ENCODE data around the gene VSX2. TPM values are rescaled to one million over a fixed set of nuclear protein-coding genes. Genes with fewer than 3 reads are reported as not detected.

Gene VSX2
- total and polyA plus RNA-seq, 2 experiments from 2014 or later = not detected

DNA sequence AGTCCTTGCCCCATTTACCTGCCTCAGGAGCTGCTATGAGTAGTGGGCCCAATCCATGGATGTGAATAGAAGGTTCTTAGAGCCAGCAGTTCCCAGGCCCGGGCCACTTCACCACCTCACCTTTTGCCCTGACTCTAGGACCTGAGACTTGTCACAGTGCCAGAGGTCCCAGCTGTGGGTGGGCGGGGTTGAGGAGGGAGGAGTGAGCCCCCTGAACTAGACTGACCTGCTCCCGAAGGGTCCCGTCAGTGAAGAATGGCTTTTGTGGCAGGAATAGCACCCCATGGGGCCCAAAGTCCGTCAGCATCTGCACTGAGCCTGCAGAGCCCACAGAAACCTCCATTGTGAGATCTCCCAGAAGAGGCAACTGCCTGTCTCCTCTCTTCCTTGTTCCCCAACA is 50.6 kb downstream of the VSX2 start:
- Histone ChIP-seq H3K9me3 (ENCODE audit: low read depth) (no peaks in the 10 kb centered on the region), H3K27ac (no peak overlapping the region), H3K4me1 (ENCODE audit: low read depth) (no peaks in the 10 kb centered on the region), H3K27me3 (no peaks in the 10 kb centered on the region), H3K4me3 (no peak overlapping the region), H3K36me3 (peaks cover 56% of the 10 kb centered on the region)
- TF ChIP-seq, protein P1, sequence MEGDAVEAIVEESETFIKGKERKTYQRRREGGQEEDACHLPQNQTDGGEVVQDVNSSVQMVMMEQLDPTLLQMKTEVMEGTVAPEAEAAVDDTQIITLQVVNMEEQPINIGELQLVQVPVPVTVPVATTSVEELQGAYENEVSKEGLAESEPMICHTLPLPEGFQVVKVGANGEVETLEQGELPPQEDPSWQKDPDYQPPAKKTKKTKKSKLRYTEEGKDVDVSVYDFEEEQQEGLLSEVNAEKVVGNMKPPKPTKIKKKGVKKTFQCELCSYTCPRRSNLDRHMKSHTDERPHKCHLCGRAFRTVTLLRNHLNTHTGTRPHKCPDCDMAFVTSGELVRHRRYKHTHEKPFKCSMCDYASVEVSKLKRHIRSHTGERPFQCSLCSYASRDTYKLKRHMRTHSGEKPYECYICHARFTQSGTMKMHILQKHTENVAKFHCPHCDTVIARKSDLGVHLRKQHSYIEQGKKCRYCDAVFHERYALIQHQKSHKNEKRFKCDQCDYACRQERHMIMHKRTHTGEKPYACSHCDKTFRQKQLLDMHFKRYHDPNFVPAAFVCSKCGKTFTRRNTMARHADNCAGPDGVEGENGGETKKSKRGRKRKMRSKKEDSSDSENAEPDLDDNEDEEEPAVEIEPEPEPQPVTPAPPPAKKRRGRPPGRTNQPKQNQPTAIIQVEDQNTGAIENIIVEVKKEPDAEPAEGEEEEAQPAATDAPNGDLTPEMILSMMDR (IDR thresholded peaks at IDR 0.05; ENCODE audit: low read depth, low read length) = no peak
- no peak for DNase-seq (ENCODE audit: low read depth in 1 of 2, low spot score in 1 of 2)

DNA sequence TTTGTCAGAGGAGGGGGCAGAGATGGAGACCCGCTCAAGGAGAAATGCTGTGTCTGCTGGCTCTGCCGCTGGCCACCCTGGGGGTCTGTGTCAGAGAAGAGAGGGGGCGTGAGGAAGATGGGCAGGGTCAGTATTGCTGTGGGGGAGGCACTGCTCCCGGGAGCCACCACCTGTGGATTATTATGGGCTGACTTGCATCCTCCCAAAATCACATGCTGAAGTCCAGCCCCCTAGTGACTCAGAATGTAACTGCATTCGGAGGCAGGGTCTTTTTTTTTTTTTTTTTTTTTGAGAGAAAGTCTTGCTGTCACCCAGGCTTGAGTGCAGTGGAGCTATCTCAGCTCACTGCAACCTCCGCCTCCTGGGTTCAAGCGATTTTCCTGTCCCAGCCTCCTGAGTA is 51.2 kb downstream of the VSX2 start:
- no peak overlapping the region for H3K27ac ChIP-seq
- TF ChIP-seq, protein P1 (IDR thresholded peaks at IDR 0.05; ENCODE audit: low read depth, low read length) = peak; percentile 52
- H3K27me3 ChIP-seq = no peaks in the 10 kb centered on the region
- peak in 1 of 2 donors; percentile 21 for DNase-seq (ENCODE audit: low read depth in 1 of 2, low spot score in 1 of 2)
- H3K4me3 ChIP-seq = no peak overlapping the region
- H3K4me1 ChIP-seq (ENCODE audit: low read depth) = no peaks in the 10 kb centered on the region
- peaks cover 50% of the 10 kb centered on the region for H3K36me3 ChIP-seq
- H3K9me3 ChIP-seq (ENCODE audit: low read depth) = no peaks in the 10 kb centered on the region

DNA sequence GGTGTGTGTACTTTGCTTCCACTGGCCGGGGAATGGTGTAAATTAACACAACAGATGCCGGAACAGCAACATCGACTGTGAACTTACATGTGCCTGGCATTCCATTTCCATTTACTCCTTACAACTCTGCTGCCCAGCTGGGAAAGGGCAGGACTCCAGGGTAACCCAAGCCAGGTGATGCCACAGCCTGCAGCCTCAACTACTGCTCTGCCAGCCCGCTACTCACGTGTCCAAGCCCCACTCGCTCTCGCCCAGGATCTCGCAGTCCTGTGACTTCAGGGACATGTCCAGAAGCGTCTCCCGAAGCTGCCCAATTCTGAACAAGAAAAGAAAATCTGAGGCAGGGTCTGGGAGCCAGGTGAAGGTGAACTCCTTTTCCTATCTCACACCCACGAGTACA is 52.8 kb downstream of the VSX2 start:
- TF ChIP-seq, protein P1 (IDR thresholded peaks at IDR 0.05; ENCODE audit: low read depth, low read length) = no peak
- no peak for DNase-seq (ENCODE audit: low read depth in 1 of 2, low spot score in 1 of 2)
- Histone ChIP-seq H3K27me3 (no peaks in the 10 kb centered on the region), H3K4me3 (no peak overlapping the region), H3K4me1 (ENCODE audit: low read depth) (no peaks in the 10 kb centered on the region), H3K9me3 (ENCODE audit: low read depth) (no peaks in the 10 kb centered on the region), H3K27ac (no peak overlapping the region), H3K36me3 (peaks cover 37% of the 10 kb centered on the region)

DNA sequence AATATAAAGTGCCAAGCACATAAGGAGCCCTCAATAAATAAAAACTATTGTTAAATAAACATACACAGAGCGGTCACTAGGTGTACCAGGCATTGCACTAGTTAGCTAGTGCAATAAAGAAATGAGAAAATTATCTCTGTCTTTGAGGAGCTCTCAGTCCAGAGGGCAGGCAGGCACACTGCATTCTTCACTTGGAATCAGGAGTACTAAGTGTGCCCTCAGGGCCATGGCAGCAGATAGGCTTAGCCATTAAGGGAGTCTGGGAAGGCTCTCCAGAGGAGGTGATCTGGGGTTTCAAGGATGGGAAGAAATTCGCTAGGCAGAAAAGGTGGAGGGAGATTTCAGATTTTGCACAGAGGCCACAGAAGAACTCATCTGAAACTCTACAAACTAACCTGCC is 54.4 kb downstream of the VSX2 start:
- no peak overlapping the region for H3K27ac ChIP-seq
- DNase-seq (ENCODE audit: low read depth in 1 of 2, low spot score in 1 of 2) = no peak
- no peaks in the 10 kb centered on the region for H3K4me1 ChIP-seq (ENCODE audit: low read depth)
- no peaks in the 10 kb centered on the region for H3K9me3 ChIP-seq (ENCODE audit: low read depth)
- H3K4me3 ChIP-seq = no peak overlapping the region
- TF ChIP-seq, protein P1 (IDR thresholded peaks at IDR 0.05; ENCODE audit: low read depth, low read length) = no peak
- no peaks in the 10 kb centered on the region for H3K27me3 ChIP-seq
- peaks cover 38% of the 10 kb centered on the region for H3K36me3 ChIP-seq

DNA sequence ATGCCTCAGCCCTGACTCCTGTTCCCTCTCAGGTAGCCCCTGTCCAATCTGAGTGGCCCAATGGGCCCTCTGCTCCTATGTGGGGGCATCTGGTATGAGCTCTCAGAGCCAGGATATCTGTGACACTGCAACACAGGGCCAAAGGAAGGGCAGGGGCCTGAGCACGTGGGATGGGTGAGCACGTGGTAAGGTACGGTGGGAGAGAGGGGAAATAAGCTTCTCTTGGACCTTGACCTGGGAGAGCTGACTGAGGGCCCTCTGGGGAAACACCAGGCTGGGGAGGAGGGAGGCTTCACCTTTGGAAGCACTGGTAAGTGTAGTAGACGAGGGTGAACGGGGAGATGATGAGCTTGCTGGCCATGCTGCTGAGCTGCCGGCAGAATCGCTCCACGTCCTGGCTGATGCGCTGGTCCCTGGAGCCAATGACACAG is 56.8 kb downstream of the VSX2 start:
- TF ChIP-seq, protein P1 (IDR thresholded peaks at IDR 0.05; ENCODE audit: low read depth, low read length) = no peak
- peaks cover 27% of the 10 kb centered on the region for H3K36me3 ChIP-seq

DNA sequence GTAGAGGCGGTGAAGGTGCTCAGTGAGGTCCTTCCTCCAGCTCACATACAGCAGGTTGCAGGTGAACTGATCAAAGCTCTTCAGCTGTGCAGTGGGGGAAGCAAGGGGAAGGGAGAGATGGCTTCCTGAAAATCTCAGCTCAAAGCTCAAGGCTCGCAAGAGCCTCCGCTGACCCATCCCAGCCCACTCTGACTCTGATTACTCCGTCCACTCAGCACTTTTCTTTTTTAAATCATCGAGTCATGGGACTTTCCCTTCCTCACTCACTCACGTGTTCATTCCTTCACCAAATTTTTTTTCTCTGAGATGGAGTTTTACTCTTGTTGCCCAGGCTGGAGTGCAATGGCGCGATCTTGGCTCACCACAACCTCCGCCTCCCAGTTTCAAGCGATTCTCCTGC is 58.7 kb downstream of the VSX2 start:
- no peak for DNase-seq (ENCODE audit: low read depth in 1 of 2, low spot score in 1 of 2)
- no peaks in the 10 kb centered on the region for H3K4me1 ChIP-seq (ENCODE audit: low read depth)
- peaks cover 17% of the 10 kb centered on the region for H3K36me3 ChIP-seq
- TF ChIP-seq, protein P1 (IDR thresholded peaks at IDR 0.05; ENCODE audit: low read depth, low read length) = no peak
- H3K9me3 ChIP-seq (ENCODE audit: low read depth) = no peaks in the 10 kb centered on the region
- no peak overlapping the region for H3K4me3 ChIP-seq
- no peaks in the 10 kb centered on the region for H3K27me3 ChIP-seq
- H3K27ac ChIP-seq = no peak overlapping the region

More for the DNA sequence above, 56.8 kb downstream of the VSX2 start:
- DNase-seq (ENCODE audit: low read depth in 1 of 2, low spot score in 1 of 2) = no peak
- no peaks in the 10 kb centered on the region for H3K4me1 ChIP-seq (ENCODE audit: low read depth)
- H3K27ac ChIP-seq = no peak overlapping the region
- no peaks in the 10 kb centered on the region for H3K27me3 ChIP-seq
- H3K9me3 ChIP-seq (ENCODE audit: low read depth) = no peaks in the 10 kb centered on the region
- no peak overlapping the region for H3K4me3 ChIP-seq

All from cardiac muscle cell (in vitro differentiated cells and primary cell).